Neuronal stem cell (in vitro differentiated cells): ENCODE measurements around the gene MPHOSPH8.

Experiments used
- DNase-seq: peaks from one replicate; pipeline ENCODE4 v3.0.0-alpha.2; 2013; ENCODE audit warnings: low spot score
- H2AFZ ChIP-seq: one replicate; pipeline ENCODE4 v1.6.1; 2013; ENCODE audit warnings: mild to moderate bottlenecking, low read length, inconsistent platforms
- H2AK5ac ChIP-seq: 2 replicates; pipeline ENCODE4 v1.6.1; 2013; ENCODE audit warnings: low read depth, mild to moderate bottlenecking, inconsistent platforms, low read length, moderate library complexity, mixed read lengths
- H2BK120ac ChIP-seq: 2 replicates; pipeline ENCODE4 v1.6.1; 2013; ENCODE audit warnings: low read depth, mild to moderate bottlenecking, inconsistent platforms, low read length, moderate library complexity, mixed read lengths
- H2BK12ac ChIP-seq: one replicate; pipeline ENCODE4 v1.6.1; 2013; ENCODE audit warnings: low read length, inconsistent platforms
- H2BK15ac ChIP-seq: 2 replicates; pipeline ENCODE4 v1.6.1; 2013; ENCODE audit warnings: mild to moderate bottlenecking, low read length, inconsistent platforms, mixed read lengths
- H2BK5ac ChIP-seq: one replicate; pipeline ENCODE4 v1.6.1; 2013; ENCODE audit warnings: inconsistent platforms, mild to moderate bottlenecking, low read length, moderate library complexity
- H3K14ac ChIP-seq: one replicate; pipeline ENCODE4 v1.6.1; 2013; ENCODE audit warnings: low read length, inconsistent platforms
- H3K18ac ChIP-seq: 2 replicates; pipeline ENCODE4 v1.6.1; 2013; ENCODE audit warnings: low read length, inconsistent platforms
- H3K23ac ChIP-seq: 2 replicates; pipeline ENCODE4 v1.6.1; 2013; ENCODE audit warnings: low read depth, mild to moderate bottlenecking, mixed read lengths, low read length, inconsistent platforms; ENCODE audit not compliant: poor library complexity
- H3K27ac ChIP-seq: replicated peaks from 3 replicates; pipeline ENCODE4 v1.5.1; 2013; ENCODE audit warnings: low read length, inconsistent platforms
- H3K27me3 ChIP-seq, 3 experiments: 2 replicates each; pipeline ENCODE4 v1.6.1; 2013; ENCODE audit warnings: low read length in 3 of 3, mild to moderate bottlenecking in 2 of 3, inconsistent platforms in 1 of 3, low read depth in 1 of 3, mixed read lengths in 1 of 3, moderate library complexity in 1 of 3; ENCODE audit not compliant: control insufficient read depth in 3 of 3, insufficient read depth in 3 of 3
- H3K36me3 ChIP-seq, 2 donors: replicated peaks in 1 of 2; 2 replicates each; pipeline ENCODE4 v1.6.1; 2013; ENCODE audit warnings: low read length in 2 of 2; ENCODE audit not compliant: control insufficient read depth in 2 of 2, insufficient read depth in 2 of 2
- H3K4ac ChIP-seq: 2 replicates; pipeline ENCODE4 v1.6.1; 2013; ENCODE audit warnings: inconsistent platforms, mild to moderate bottlenecking, low read length, moderate library complexity
- H3K4me1 ChIP-seq, 2 donors: 1 replicate in 1 of 2; 2 replicates in 1 of 2; pipeline ENCODE4 v1.6.1; 2013; ENCODE audit warnings: low read length in 2 of 2, low read depth in 1 of 2; ENCODE audit not compliant: control insufficient read depth in 2 of 2, insufficient read depth in 1 of 2
- H3K4me2 ChIP-seq: one replicate; pipeline ENCODE4 v1.6.1; 2013; ENCODE audit warnings: mild to moderate bottlenecking, low read length, inconsistent platforms; ENCODE audit not compliant: insufficient read depth, poor library complexity, severe bottlenecking
- H3K4me3 ChIP-seq, 2 donors: 2 replicates each; pipeline ENCODE4 v1.5.1; 2013; ENCODE audit warnings: low read length in 2 of 2, mild to moderate bottlenecking in 2 of 2, inconsistent platforms in 1 of 2, moderate library complexity in 1 of 2
- H3K79me1 ChIP-seq: one replicate; pipeline ENCODE4 v1.6.1; 2013; ENCODE audit warnings: low read depth, mild to moderate bottlenecking, inconsistent platforms, low read length, moderate library complexity
- H3K9ac ChIP-seq: one replicate; pipeline ENCODE4 v1.6.1; 2013; ENCODE audit warnings: mild to moderate bottlenecking, low read depth, low read length, inconsistent platforms; ENCODE audit not compliant: poor library complexity
- H3K9me3 ChIP-seq, 2 donors: replicated peaks in 1 of 2; 2 replicates each; pipeline versions ENCODE3 to v1.6.1; 2013; ENCODE audit warnings: low read length in 2 of 2, mild to moderate bottlenecking in 2 of 2, inconsistent platforms in 1 of 2, low read depth in 1 of 2, mixed read lengths in 1 of 2, moderate library complexity in 1 of 2; ENCODE audit not compliant: control insufficient read depth in 2 of 2, insufficient read depth in 1 of 2
- H4K8ac ChIP-seq: one replicate; pipeline ENCODE4 v1.6.1; 2013; ENCODE audit warnings: low read depth, mild to moderate bottlenecking, inconsistent platforms, low read length, moderate library complexity
- H4K91ac ChIP-seq: one replicate; pipeline ENCODE4 v1.6.1; 2013; ENCODE audit warnings: low read length, low read depth, mild to moderate bottlenecking, inconsistent platforms; ENCODE audit not compliant: poor library complexity
- WGBS, 2 donors: extraction: QIAGEN DNeasy Blood & Tissue Kit; methylation state at CpG; one replicate each; pipeline ENCODE4 v1.1.7; 2013; ENCODE audit warnings: missing lambda C conversion rate in 2 of 2, mixed read lengths in 1 of 2; ENCODE audit not compliant: insufficient read length in 2 of 2, insufficient replicate concordance in 1 of 2; ENCODE audit errors: extremely low coverage in 2 of 2; 5-methylcytosine and 5-hydroxymethylcytosine counted together

The MPHOSPH8 gene

DNA sequence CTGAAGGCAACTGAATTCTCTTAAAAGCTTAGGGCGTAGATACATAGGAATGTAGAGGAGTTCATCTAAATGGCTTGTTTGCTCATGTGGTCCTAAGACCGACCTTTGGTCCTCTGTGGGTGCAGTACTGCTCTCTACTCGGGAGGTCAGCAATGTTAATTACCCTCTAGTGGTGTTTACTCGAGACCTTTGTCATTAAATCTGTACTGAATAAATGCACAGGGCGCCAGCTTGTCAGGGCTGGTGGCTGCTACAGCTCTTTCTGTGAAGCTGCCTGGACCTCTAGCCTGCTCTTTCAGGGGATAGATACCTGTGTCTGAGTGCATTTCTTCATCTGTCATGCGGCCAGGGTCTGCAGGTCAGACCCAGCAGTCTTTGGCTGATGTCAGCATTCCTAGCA lies 29.2 kb upstream of the MPHOSPH8 start:
- Histone ChIP-seq H3K79me1 (no peaks in the 10 kb centered on the region), H3K9ac (no peak overlapping the region), H4K91ac (no peak overlapping the region), H3K9me3 (peaks cover 9 to 23% of the 10 kb centered on the region in 2 donors), H3K14ac (no peak overlapping the region), H3K4me1 (peaks cover 0 to 3% of the 10 kb centered on the region in 2 donors), H3K27ac (no peak overlapping the region), H3K4me3 (no peak overlapping the region), H2BK15ac (no peak overlapping the region), H3K4ac (no peak overlapping the region), H3K27me3 (peaks cover 0 to 12% (median 3%) of the 10 kb centered on the region in 3 experiments), H3K4me2 (no peak overlapping the region), H2BK120ac (no peak overlapping the region), H2BK12ac (no peak overlapping the region), H2BK5ac (no peak overlapping the region), H2AK5ac (no peak overlapping the region), H4K8ac (no peak overlapping the region), H2AFZ (no peak overlapping the region), H3K36me3 (peaks cover 0 to 15% of the 10 kb centered on the region in 2 donors), H3K23ac (no peak overlapping the region), H3K18ac (no peak overlapping the region)
- no CpG with 5 or more reads among the region's 6 CpGs for WGBS, 2 donors
- no peak for DNase-seq

DNA sequence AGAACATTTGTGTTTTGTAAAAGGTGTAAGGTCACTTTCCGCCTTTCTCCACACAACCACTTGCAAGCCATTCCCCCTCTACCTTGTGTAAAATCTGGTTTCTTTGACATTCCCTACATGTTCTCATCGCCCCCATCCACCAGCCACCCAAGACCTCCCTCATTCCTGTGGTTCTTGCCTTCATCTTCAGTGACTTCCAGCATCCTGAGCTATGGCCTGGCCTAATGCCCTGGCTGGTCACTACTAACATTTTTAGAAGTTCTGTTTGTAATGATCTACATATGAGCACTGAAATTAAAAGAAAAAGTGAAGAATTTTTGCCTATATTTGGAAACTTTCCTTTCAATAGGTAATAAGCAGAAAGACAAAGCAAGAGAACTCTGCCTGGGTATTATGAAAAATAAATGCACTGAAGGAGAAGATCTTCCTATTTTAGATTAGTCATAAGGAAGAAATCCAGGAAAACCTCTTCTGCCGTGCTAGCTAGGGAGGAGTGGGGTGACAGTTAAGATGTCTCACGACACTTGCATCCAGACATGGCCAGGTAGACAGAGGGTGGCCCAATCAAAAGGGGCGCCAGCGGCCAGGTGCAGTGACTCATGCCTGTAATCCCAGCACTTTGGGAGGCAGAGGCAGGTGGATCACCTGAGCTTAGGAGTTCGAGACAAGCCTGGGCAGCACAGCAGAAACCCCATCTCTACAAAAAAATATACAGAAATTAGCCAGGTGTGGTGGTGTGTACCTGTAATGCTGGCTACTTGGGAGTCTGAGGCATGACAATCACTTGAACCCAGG lies 28.1 kb upstream of the MPHOSPH8 start:
- peaks cover 0 to 15% of the 10 kb centered on the region in 2 donors for H3K36me3 ChIP-seq
- WGBS, 2 donors = no CpG with 5 or more reads among the region's 7 CpGs
- no peak overlapping the region for H4K91ac ChIP-seq
- no peak overlapping the region for H3K18ac ChIP-seq
- H3K4me1 ChIP-seq = peaks cover 0 to 3% of the 10 kb centered on the region in 2 donors
- peaks cover 0 to 12% (median 3%) of the 10 kb centered on the region in 3 experiments for H3K27me3 ChIP-seq
- DNase-seq = no peak
- no peak overlapping the region for H2BK5ac ChIP-seq
- no peak overlapping the region for H3K4me2 ChIP-seq
- H3K4me3 ChIP-seq = no peak overlapping the region
- H3K27ac ChIP-seq = no peak overlapping the region
- no peak overlapping the region for H2BK15ac ChIP-seq
- H2BK120ac ChIP-seq = no peak overlapping the region
- peaks cover 9 to 23% of the 10 kb centered on the region in 2 donors for H3K9me3 ChIP-seq
- H2BK12ac ChIP-seq = no peak overlapping the region
- H2AFZ ChIP-seq = no peak overlapping the region
- no peak overlapping the region for H2AK5ac ChIP-seq
- H4K8ac ChIP-seq = no peak overlapping the region
- H3K79me1 ChIP-seq = no peaks in the 10 kb centered on the region
- no peak overlapping the region for H3K4ac ChIP-seq
- no peak overlapping the region for H3K14ac ChIP-seq
- H3K9ac ChIP-seq = no peak overlapping the region
- H3K23ac ChIP-seq = no peak overlapping the region

- peaks cover 0 to 15% of the 10 kb centered on the region in 2 donors for H3K36me3 ChIP-seq
- DNase-seq = no peak
These were observed 27.3 kb upstream of the MPHOSPH8 start for GRCh38 chr13:19606152-19606551.

GRCh38 chr13:19606737-19607136 lies 26.7 kb upstream of the MPHOSPH8 start:
- Histone ChIP-seq H3K27me3 (peaks cover 0 to 9% (median 3%) of the 10 kb centered on the region in 3 experiments), H2BK120ac (no peak overlapping the region), H3K18ac (no peak overlapping the region), H3K9me3 (peaks cover 9 to 23% of the 10 kb centered on the region in 2 donors), H2AFZ (no peak overlapping the region), H3K4ac (no peak overlapping the region), H3K27ac (no peak overlapping the region), H3K4me3 (no peak overlapping the region), H2BK15ac (no peak overlapping the region), H3K23ac (no peak overlapping the region), H3K79me1 (no peaks in the 10 kb centered on the region), H2BK12ac (no peak overlapping the region), H2BK5ac (no peak overlapping the region), H3K4me1 (peaks cover 0 to 3% of the 10 kb centered on the region in 2 donors), H4K8ac (no peak overlapping the region), H2AK5ac (no peak overlapping the region), H3K36me3 (peaks cover 0 to 15% of the 10 kb centered on the region in 2 donors), H3K9ac (no peak overlapping the region), H3K4me2 (no peak overlapping the region), H3K14ac (no peak overlapping the region), H4K91ac (no peak overlapping the region)
- DNase-seq = no peak
- no CpG with 5 or more reads among the region's 2 CpGs for WGBS, 2 donors

More at GRCh38 chr13:19606152-19606551, 27.3 kb upstream of the MPHOSPH8 start:
- Histone ChIP-seq H3K4me2 (no peak overlapping the region), H3K14ac (no peak overlapping the region), H3K4me1 (peaks cover 0 to 3% of the 10 kb centered on the region in 2 donors), H3K79me1 (no peaks in the 10 kb centered on the region), H3K27ac (no peak overlapping the region), H3K4me3 (no peak overlapping the region), H3K9ac (no peak overlapping the region), H2BK5ac (no peak overlapping the region), H3K4ac (no peak overlapping the region), H3K23ac (no peak overlapping the region), H2BK120ac (no peak overlapping the region), H4K91ac (no peak overlapping the region), H2BK15ac (no peak overlapping the region), H2BK12ac (no peak overlapping the region), H2AK5ac (no peak overlapping the region), H4K8ac (no peak overlapping the region), H3K9me3 (peaks cover 9 to 23% of the 10 kb centered on the region in 2 donors), H3K18ac (no peak overlapping the region), H3K27me3 (peaks cover 0 to 12% (median 3%) of the 10 kb centered on the region in 3 experiments), H2AFZ (no peak overlapping the region)
